Amniotic stem cell (primary cell): Measurements from ENCODE around the gene GRIN2D.

Source experiments
- DNase-seq: peaks from one replicate; lab custom pipeline; 2025; lab: John Stamatoyannopoulos, UW

Gene GRIN2D

GRCh38 chr19:48398102-48398374 lies 4.6 kb downstream of the GRIN2D start:
- no peak for DNase-seq

GRCh38 chr19:48398375-48399235 lies 5.1 kb downstream of the GRIN2D start:
- no peak for DNase-seq

- no peak for DNase-seq
These were observed 6.7 kb downstream of the GRIN2D start for GRCh38 chr19:48400018-48400742.

GRCh38 chr19:48401287-48401686 lies 7.8 kb downstream of the GRIN2D start:
- no peak for DNase-seq

- no peak for DNase-seq
These were observed 10.1 kb downstream of the GRIN2D start for GRCh38 chr19:48403606-48404005.

GRCh38 chr19:48405010-48405659 lies 11.7 kb downstream of the GRIN2D start:
- no peak for DNase-seq

GRCh38 chr19:48405850-48406249 lies 12.4 kb downstream of the GRIN2D start:
- DNase-seq = no peak

- no peak for DNase-seq
These were observed 20.6 kb downstream of the GRIN2D start for GRCh38 chr19:48413879-48414587.

GRCh38 chr19:48415395-48415794 lies 21.9 kb downstream of the GRIN2D start:
- no peak for DNase-seq

- no peak for DNase-seq
These were observed 22.3 kb downstream of the GRIN2D start for GRCh38 chr19:48415806-48416221.

- DNase-seq = no peak
These were observed 24.0 kb downstream of the GRIN2D start for GRCh38 chr19:48417421-48417820.

- DNase-seq = no peak
These were observed 25.0 kb downstream of the GRIN2D start for GRCh38 chr19:48418317-48419064.

- DNase-seq = no peak
These were observed 25.9 kb downstream of the GRIN2D start for GRCh38 chr19:48419158-48419920.

GRCh38 chr19:48421548-48421947 lies 28.1 kb downstream of the GRIN2D start:
- no peak for DNase-seq

- no peak for DNase-seq
These were observed 31.3 kb downstream of the GRIN2D start for GRCh38 chr19:48424694-48425219.

- DNase-seq = no peak
These were observed 35.2 kb downstream of the GRIN2D start for GRCh38 chr19:48428670-48429069.

- no peak for DNase-seq
These were observed 39.9 kb downstream of the GRIN2D start for GRCh38 chr19:48433337-48433736.

- no peak for DNase-seq
These were observed 43.1 kb downstream of the GRIN2D start for GRCh38 chr19:48436586-48436985.

GRCh38 chr19:48441360-48442050 lies 48.0 kb downstream of the GRIN2D start:
- DNase-seq = no peak
